T-helper 1 cell treated with Interleukin-12 subunit alpha and Interleukin-12 subunit beta and Interleukin-4 antibody, amounts not matched to agents 30 ng/mL and 1 ng/mL, for 36 hours (primary cell): ENCODE results near the gene CHADL. TPM values are rescaled to one million over a fixed set of nuclear protein-coding genes. Genes with fewer than 3 reads are reported as not detected.
"Not testable (repeated sequence)": the region's sequence is repeated elsewhere in the genome, so short reads cannot be mapped to it uniquely, and the experiment has no call there.

ENCODE experiments used
- intact Hi-C: fragments of 100-400 bp; cut with micrococcal nuclease; formaldehyde crosslinking; loops from one replicate; pipeline ENCODE4 v1.15.1; 2024
- total RNA-seq: library from RNA; stranded (reverse); gene quantifications from 2 replicates; pipeline ENCODE4 v1.2.3, GENCODE V29; 2022

The CHADL gene
- total RNA-seq, 1 donor from 2014 or later, result 0.27 TPM

- intact Hi-C loops, result no loop called here
These were observed 49.3 kb downstream of the CHADL start for GRCh38 chr22:41191467-41191866.

GRCh38 chr22:41184679-41185078 lies 56.1 kb downstream of the CHADL start:
- intact Hi-C loops, result no loop called here

GRCh38 chr22:41181349-41182241 lies 59.1 kb downstream of the CHADL start:
- intact Hi-C loops, result no loop called here

GRCh38 chr22:41180926-41181325 lies 59.8 kb downstream of the CHADL start:
- intact Hi-C loops, result no loop called here

- intact Hi-C loops, result not testable (repeated sequence)
These were observed 60.4 kb downstream of the CHADL start for GRCh38 chr22:41180362-41180761.

Other genes with a start within 250 kb of the CHADL start
- gene EP300, start 148.3 kb downstream of the CHADL start, total RNA-seq, result 91.1 and 94.8 TPM in 2 replicates
- gene L3MBTL2, start 35.6 kb downstream of the CHADL start, total RNA-seq, result 41.4 and 47.6 TPM in 2 replicates
- 98.8 and 100 TPM in 2 replicates for gene RANGAP1, start 45.3 kb upstream of the CHADL start, total RNA-seq
- gene ZC3H7B, start 60.6 kb upstream of the CHADL start, total RNA-seq, result 77.1 and 80.4 TPM in 2 replicates
- 3.8 and 4.4 TPM in 2 replicates for gene TEF, start 141.0 kb upstream of the CHADL start, total RNA-seq
- 41.1 and 41.2 TPM in 2 replicates for gene TOB2, start 205.9 kb upstream of the CHADL start, total RNA-seq
- gene PHF5A, start 227.8 kb upstream of the CHADL start, total RNA-seq, result 51.5 and 59.9 TPM in 2 replicates
- 86.4 and 90.1 TPM in 2 replicates for gene ACO2, start 228.2 kb upstream of the CHADL start, total RNA-seq